ENCODE data around the gene NUP153.
A peak's percentile ranks its signal among the peaks of the same experiment; 100 is the strongest.
"Not testable (repeated sequence)": the region's sequence is repeated elsewhere in the genome, so short reads cannot be mapped to it uniquely, and the experiment has no call there.

Gene NUP153

GRCh38 chr6:17706580-17707370 lies at the start of gene NUP153:
TSS of gene NUP153 (minus strand) at chr6:17706925. CDS start at chr6:17706387, 538 bp downstream.
- DNase-seq (ENCODE audit: extremely low spot score, insufficient read length, low read depth) (peak; percentile 91), FAIRE-seq (peak; percentile 99)

GRCh38 chr6:17754254-17754653 lies 47.5 kb upstream of the NUP153 start:
- FAIRE-seq (no peak), DNase-seq (ENCODE audit: extremely low spot score, insufficient read length, low read depth) (no peak)

GRCh38 chr6:17745324-17745723 lies 38.6 kb upstream of the NUP153 start:
- not testable (repeated sequence) for DNase-seq (ENCODE audit: extremely low spot score, insufficient read length, low read depth); FAIRE-seq

- DNase-seq (ENCODE audit: extremely low spot score, insufficient read length, low read depth); FAIRE-seq: not testable (repeated sequence)
These were observed 38.1 kb upstream of the NUP153 start for GRCh38 chr6:17744757-17745308.

- DNase-seq (ENCODE audit: extremely low spot score, insufficient read length, low read depth) (no peak), FAIRE-seq (no peak)
These were observed 37.5 kb upstream of the NUP153 start for GRCh38 chr6:17744019-17744756.

GRCh38 chr6:17741507-17741906 lies 34.8 kb upstream of the NUP153 start:
- no peak for FAIRE-seq
- DNase-seq (ENCODE audit: extremely low spot score, insufficient read length, low read depth): no peak

GRCh38 chr6:17740559-17741220 lies 34.0 kb upstream of the NUP153 start:
- DNase-seq (ENCODE audit: extremely low spot score, insufficient read length, low read depth) (no peak), FAIRE-seq (no peak)

GRCh38 chr6:17737704-17738252 lies 31.1 kb upstream of the NUP153 start:
- FAIRE-seq (no peak), DNase-seq (ENCODE audit: extremely low spot score, insufficient read length, low read depth) (no peak)

- not testable (repeated sequence) for DNase-seq (ENCODE audit: extremely low spot score, insufficient read length, low read depth); FAIRE-seq
These were observed 28.6 kb upstream of the NUP153 start for GRCh38 chr6:17735311-17735710.

GRCh38 chr6:17730078-17730704 lies 23.5 kb upstream of the NUP153 start:
- no peak for FAIRE-seq
- no peak for DNase-seq (ENCODE audit: extremely low spot score, insufficient read length, low read depth)

- FAIRE-seq (no peak), DNase-seq (ENCODE audit: extremely low spot score, insufficient read length, low read depth) (no peak)
These were observed 22.7 kb upstream of the NUP153 start for GRCh38 chr6:17729223-17730077.

GRCh38 chr6:17728551-17729222 lies 22.0 kb upstream of the NUP153 start:
- FAIRE-seq (no peak), DNase-seq (ENCODE audit: extremely low spot score, insufficient read length, low read depth) (no peak)

GRCh38 chr6:17725083-17725482 lies 18.4 kb upstream of the NUP153 start:
- no peak for DNase-seq (ENCODE audit: extremely low spot score, insufficient read length, low read depth)
- FAIRE-seq: no peak

GRCh38 chr6:17724341-17724740 lies 17.6 kb upstream of the NUP153 start:
- DNase-seq (ENCODE audit: extremely low spot score, insufficient read length, low read depth) (no peak), FAIRE-seq (no peak)

- no peak for DNase-seq (ENCODE audit: extremely low spot score, insufficient read length, low read depth)
- no peak for FAIRE-seq
These were observed 14.9 kb upstream of the NUP153 start for GRCh38 chr6:17721671-17722070.

- no peak for FAIRE-seq
- no peak for DNase-seq (ENCODE audit: extremely low spot score, insufficient read length, low read depth)
These were observed 12.8 kb upstream of the NUP153 start for GRCh38 chr6:17719323-17720041.

GRCh38 chr6:17716221-17716620 lies 9.5 kb upstream of the NUP153 start:
- no peak for FAIRE-seq
- no peak for DNase-seq (ENCODE audit: extremely low spot score, insufficient read length, low read depth)
